NCI-H2171 (cell line): ENCODE results near the gene COX15.
A peak's percentile ranks its signal among the peaks of the same experiment; 100 is the strongest.
"Not testable (repeated sequence)": the region's sequence is repeated elsewhere in the genome, so short reads cannot be mapped to it uniquely, and the experiment has no call there.

ENCODE experiments used
- DNase-seq: peaks from one replicate; lab custom pipeline; 2025; lab: John Stamatoyannopoulos, UW

Gene COX15

GRCh38 chr10:99732033-99732842, at the start of gene COX15, which contains the start of gene CUTC:
TSS of gene COX15 (minus strand) at chr10:99732127. CDS start at chr10:99732049, 78 bp downstream.
TSS of gene CUTC (plus strand) at chr10:99732234. CDS start at chr10:99732349, 115 bp downstream.
- DNase-seq: peak; percentile 89

- DNase-seq: no peak
Measured at GRCh38 chr10:99779335-99779734, 47.4 kb upstream of the COX15 start.

- DNase-seq: no peak
Measured at GRCh38 chr10:99777918-99778714, 46.2 kb upstream of the COX15 start.

GRCh38 chr10:99775850-99776249, 43.9 kb upstream of the COX15 start:
- no peak for DNase-seq

- no peak for DNase-seq
Measured at GRCh38 chr10:99770408-99771045, 38.6 kb upstream of the COX15 start.

- no peak for DNase-seq
Measured at GRCh38 chr10:99769706-99770105, 37.8 kb upstream of the COX15 start.

GRCh38 chr10:99768556-99768955, 36.6 kb upstream of the COX15 start:
- DNase-seq: no peak

GRCh38 chr10:99767901-99768300, 36.0 kb upstream of the COX15 start:
- DNase-seq: no peak

- no peak for DNase-seq
Measured at GRCh38 chr10:99766302-99766681, 34.4 kb upstream of the COX15 start.

GRCh38 chr10:99765672-99766301, 33.9 kb upstream of the COX15 start:
- no peak for DNase-seq

- DNase-seq: no peak
Measured at GRCh38 chr10:99761365-99761764, 29.4 kb upstream of the COX15 start.

- DNase-seq: no peak
Measured at GRCh38 chr10:99760321-99760720, 28.4 kb upstream of the COX15 start.

GRCh38 chr10:99758211-99758891, 26.4 kb upstream of the COX15 start:
- DNase-seq: no peak

- no peak for DNase-seq
Measured at GRCh38 chr10:99756159-99756558, 24.2 kb upstream of the COX15 start.

- no peak for DNase-seq
Measured at GRCh38 chr10:99754670-99755069, 22.7 kb upstream of the COX15 start.

- no peak for DNase-seq
Measured at GRCh38 chr10:99750641-99751040, 18.7 kb upstream of the COX15 start.

- no peak for DNase-seq
Measured at GRCh38 chr10:99748823-99749451, 17.0 kb upstream of the COX15 start.

GRCh38 chr10:99746166-99746565, 14.2 kb upstream of the COX15 start:
- not testable (repeated sequence) for DNase-seq

GRCh38 chr10:99743841-99744240, 11.9 kb upstream of the COX15 start:
- no peak for DNase-seq

- DNase-seq: no peak
Measured at GRCh38 chr10:99742701-99743100, 10.8 kb upstream of the COX15 start.

- DNase-seq: no peak
Measured at GRCh38 chr10:99742254-99742653, 10.3 kb upstream of the COX15 start.
